HCT116 (cell line): ENCODE data around the gene ASXL2. TPM values are rescaled to one million over a fixed set of nuclear protein-coding genes. Genes with fewer than 3 reads are reported as not detected.

ENCODE experiments used
- ATAC-seq: fragments of 200-7000 bp; cut with Tn5 transposase; 2 replicates; pipeline ENCODE4 v1.9.1; 2020; ENCODE audit warnings: mild to moderate bottlenecking, moderate library complexity
- BruUV-seq: library from RNA; stranded (reverse); fragments of 400-500 nt; replicated peaks from 2 replicates; lab custom pipeline; 2021; lab: Mats Ljungman, UMichigan
- CTCF ChIA-PET: fragments of 300-600 bp; sonication (Branson Sonifier 250); formaldehyde crosslinking; loops from one replicate; lab custom pipeline; 2021; ENCODE audit warnings: antibody characterized with exemption; lab: Charles Lee
- POLR2A ChIA-PET: fragments of 300-600, 350-600 bp; sonication (Branson Sonifier 250); formaldehyde crosslinking; loops from one replicate; lab custom pipeline; 2021; ENCODE audit warnings: antibody characterized with exemption; lab: Charles Lee
- RAD21 ChIA-PET, 2 experiments: fragments of 300-600 bp; sonication (Branson Sonifier 250); formaldehyde crosslinking; loops; one replicate each; lab custom pipeline; 2023; ENCODE audit warnings: low total read pairs in 2 of 2; ENCODE audit not compliant: uncharacterized antibody in 2 of 2, unreplicated experiment in 2 of 2, low non-redundant PET in 1 of 2; lab: Charles Lee
- DNase-seq: peaks from one replicate; pipeline ENCODE4 v3.0.0-alpha.2; 2010; ENCODE audit warnings: low read depth, low spot score
- H2AFZ ChIP-seq: fragments of 200-600 bp; shearing (Covaris generic), sonication (generic); 2 replicates; pipeline ENCODE4 v1.6.1; 2017; ENCODE audit warnings: low read depth, mixed run types, mixed read lengths, antibody characterized with exemption, low read length; ENCODE audit not compliant: poor library complexity, severe bottlenecking
- H3K27ac ChIP-seq: 2 replicates; pipeline ENCODE4 v1.5.1; 2012; ENCODE audit warnings: low read depth, low read length
- H3K27me3 ChIP-seq: fragments of 200-600 bp; sonication (generic); 2 replicates; pipeline ENCODE4 v1.6.1; 2016; ENCODE audit warnings: mixed run types, low read length, mixed read lengths; ENCODE audit not compliant: insufficient read depth
- H3K36me3 ChIP-seq, 2 experiments: fragments of 200-500 bp in 1 of 2; fragments of 200-600 bp in 1 of 2; sonication (Bioruptor generic) in 1 of 2; sonication (generic) in 1 of 2; 2 replicates each; pipeline versions ENCODE4 v1.5.1 to v1.6.1; 2014 to 2016; ENCODE audit warnings: low read length in 2 of 2, inconsistent platforms in 1 of 2, mixed read lengths in 1 of 2, mixed run types in 1 of 2; ENCODE audit not compliant: insufficient read depth in 2 of 2, control insufficient read depth in 1 of 2
- H3K4me1 ChIP-seq, 2 experiments: fragments of 200-600 bp in 1 of 2; sonication (generic) in 1 of 2; 2 replicates each; pipeline versions ENCODE4 v1.5.1 to v1.6.1; 2012 to 2017; ENCODE audit warnings: low read length in 2 of 2, inconsistent platforms in 1 of 2, mild to moderate bottlenecking in 1 of 2, mixed read lengths in 1 of 2, mixed run types in 1 of 2, moderate library complexity in 1 of 2; ENCODE audit not compliant: insufficient read depth in 2 of 2, control insufficient read depth in 1 of 2
- H3K4me2 ChIP-seq: fragments of 200-600 bp; sonication (generic); 2 replicates; pipeline ENCODE4 v1.6.1; 2017; ENCODE audit warnings: mixed run types, low read length, mixed read lengths
- H3K4me3 ChIP-seq, 2 experiments: fragments of 200-600 bp in 1 of 2; sonication (generic) in 1 of 2; replicated peaks in 1 of 2; 2 replicates each; pipeline ENCODE4 v1.5.1; 2011 to 2016; ENCODE audit warnings: low read length in 2 of 2, control low read depth in 1 of 2, low read depth in 1 of 2, mild to moderate bottlenecking in 1 of 2, mixed read lengths in 1 of 2, mixed run types in 1 of 2
- H3K79me2 ChIP-seq: fragments of 200-600 bp; sonication (generic); 2 replicates; pipeline ENCODE4 v1.6.1; 2017; ENCODE audit warnings: mild to moderate bottlenecking, mixed run types, low read length, moderate library complexity, mixed read lengths; ENCODE audit not compliant: insufficient read depth
- H3K9ac ChIP-seq: fragments of 200-600 bp; sonication (generic); 2 replicates; pipeline ENCODE4 v1.6.1; 2016; ENCODE audit warnings: low read length, mixed read lengths
- H3K9me2 ChIP-seq: fragments of 200-600 bp; sonication (generic), shearing (Covaris generic); 2 replicates; pipeline ENCODE4 v1.6.1; 2017; ENCODE audit warnings: mixed run types, mild to moderate bottlenecking, moderate library complexity; ENCODE audit not compliant: insufficient read depth
- H3K9me3 ChIP-seq, 2 experiments: fragments of 200-500 bp in 1 of 2; fragments of 200-600 bp in 1 of 2; sonication (Bioruptor generic) in 1 of 2; sonication (generic) in 1 of 2; 2 replicates each; pipeline ENCODE4 v1.6.1; 2014 to 2017; ENCODE audit warnings: low read length in 2 of 2, mixed read lengths in 2 of 2, inconsistent platforms in 1 of 2, low read depth in 1 of 2, mild to moderate bottlenecking in 1 of 2, mixed run types in 1 of 2, moderate library complexity in 1 of 2; ENCODE audit not compliant: control insufficient read depth in 1 of 2, insufficient read depth in 1 of 2
- H4K20me1 ChIP-seq: fragments of 200-600 bp; sonication (generic), shearing (Covaris generic); 2 replicates; pipeline ENCODE4 v1.6.1; 2017; ENCODE audit warnings: mixed run types, mild to moderate bottlenecking, moderate library complexity; ENCODE audit not compliant: insufficient read depth
- CBX3 ChIP-seq: IDR thresholded peaks from 2 replicates; pipeline ENCODE4 v1.6.1; 2012; ENCODE audit warnings: low read depth
- CEBPB ChIP-seq: IDR thresholded peaks from 2 replicates; pipeline ENCODE4 v1.6.1; 2012; ENCODE audit warnings: low read depth
- EGR1 ChIP-seq: IDR thresholded peaks from 2 replicates; pipeline ENCODE4 v1.6.1; 2012; ENCODE audit warnings: low read depth
- ELF1 ChIP-seq: IDR thresholded peaks from 2 replicates; pipeline ENCODE4 v1.6.1; 2012; ENCODE audit warnings: low read depth, borderline replicate concordance
- EZH2phosphoT487 ChIP-seq: fragments of 200-600 bp; IDR thresholded peaks from 2 replicates; pipeline ENCODE4 v1.6.1; 2018; ENCODE audit warnings: antibody characterized with exemption, borderline replicate concordance
- JUND ChIP-seq: IDR thresholded peaks from 2 replicates; pipeline ENCODE4 v1.6.1; 2012
- POLR2AphosphoS5 ChIP-seq: IDR thresholded peaks from 2 replicates; pipeline ENCODE4 v1.6.1; 2011; ENCODE audit warnings: mild to moderate bottlenecking, low read depth, low read length, moderate library complexity
- SIN3A ChIP-seq: IDR thresholded peaks from 2 replicates; pipeline ENCODE4 v1.6.1; 2012; ENCODE audit warnings: low read depth
- SP1 ChIP-seq: IDR thresholded peaks from 2 replicates; pipeline ENCODE4 v1.6.1; 2012; ENCODE audit warnings: low read depth
- TCF7L2 ChIP-seq: IDR thresholded peaks from 2 replicates; pipeline ENCODE4 v1.7.0; 2011; ENCODE audit warnings: borderline replicate concordance, inconsistent platforms; ENCODE audit not compliant: insufficient read depth, insufficient read length; ENCODE audit errors: extremely low read depth
- YY1 ChIP-seq: IDR thresholded peaks from 2 replicates; pipeline ENCODE4 v1.6.1; 2011; ENCODE audit warnings: low read length, low read depth, moderate library complexity, mild to moderate bottlenecking; ENCODE audit not compliant: insufficient replicate concordance; ENCODE audit errors: extremely low read depth
- ZBTB33 ChIP-seq: IDR thresholded peaks from 2 replicates; pipeline ENCODE4 v1.6.1; 2011; ENCODE audit warnings: mild to moderate bottlenecking, low read length, moderate library complexity; ENCODE audit not compliant: insufficient replicate concordance; ENCODE audit errors: extremely low read depth
- ZNF274 ChIP-seq: fragments of 200-500 bp; sonication (Bioruptor generic); IDR thresholded peaks from 2 replicates; pipeline ENCODE4 v1.6.1; 2014; ENCODE audit warnings: mild to moderate bottlenecking, low read depth, low read length, inconsistent platforms
- intact Hi-C: fragments of 100-400 bp; cut with micrococcal nuclease; formaldehyde crosslinking; loops from 2 replicates; pipeline ENCODE4 v1.10.0; 2022
- total RNA-seq: library from RNA; stranded (reverse); gene quantifications from one replicate; pipeline ENCODE4 v1.2.1, GENCODE V29; 2021; ENCODE audit not compliant: unreplicated experiment
- TF ChIP-seq, protein P1 (sequence below): IDR thresholded peaks from 2 replicates; pipeline ENCODE4 v1.6.1; 2012

ASXL2 gene
- total RNA-seq, 1 experiment from 2014 or later = 29.2 TPM

- H4K20me1 ChIP-seq = no peaks in the 10 kb centered on the region
- no peaks in the 10 kb centered on the region for H3K9me3 ChIP-seq
- no TSS peak for BruUV-seq
- H3K9me2 ChIP-seq = no peaks in the 10 kb centered on the region
- H2AFZ ChIP-seq = no peak overlapping the region
- RAD21 ChIA-PET = no interaction called here
- DNase-seq (no peak), ATAC-seq (no peak)
- POLR2A ChIA-PET = no interaction called here
- no peaks in the 10 kb centered on the region for H3K27me3 ChIP-seq
- CTCF ChIA-PET = no interaction called here
- peaks cover 6 to 12% of the 10 kb centered on the region in 2 experiments; a peak in 2 of 4 replicates for H3K36me3 ChIP-seq
- H3K4me3 ChIP-seq = no peak overlapping the region
- H3K9ac ChIP-seq = no peak overlapping the region
- H3K79me2 ChIP-seq = peaks cover 2% of the 10 kb centered on the region; the same call in 1 of the 2 replicates
- intact Hi-C loops = no loop called here
- TF ChIP-seq ZBTB33 (no peak), POLR2AphosphoS5 (no peak), TCF7L2 (no peak), EZH2phosphoT487 (no peak), CEBPB (no peak), SIN3A (no peak), CBX3 (no peak)
- TF ChIP-seq, protein P1, sequence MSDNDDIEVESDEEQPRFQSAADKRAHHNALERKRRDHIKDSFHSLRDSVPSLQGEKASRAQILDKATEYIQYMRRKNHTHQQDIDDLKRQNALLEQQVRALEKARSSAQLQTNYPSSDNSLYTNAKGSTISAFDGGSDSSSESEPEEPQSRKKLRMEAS = no peak
- no peak overlapping the region for H3K27ac ChIP-seq
- no peak overlapping the region for H3K4me2 ChIP-seq
- H3K4me1 ChIP-seq = no peaks in the 10 kb centered on the region
Observed at GRCh38 chr2:25756536-25756935, 121.8 kb downstream of the ASXL2 start.

GRCh38 chr2:25749676-25750075 lies 128.6 kb downstream of the ASXL2 start:
- no TSS peak for BruUV-seq
- H3K36me3 ChIP-seq = peaks cover 16 to 27% of the 10 kb centered on the region in 2 experiments; a peak in 3 of 4 replicates
- TF ChIP-seq SP1 (no peak), JUND (no peak), CEBPB (no peak), ZBTB33 (no peak), POLR2AphosphoS5 (no peak), ELF1 (no peak), EGR1 (no peak), EZH2phosphoT487 (no peak), YY1 (no peak), ZNF274 (no peak)

More at GRCh38 chr2:25749676-25750075, 128.6 kb downstream of the ASXL2 start:
- ATAC-seq = no peak
- DNase-seq = no peak
- no peaks in the 10 kb centered on the region for H3K9me2 ChIP-seq
- H3K4me2 ChIP-seq = no peak overlapping the region
- H3K4me3 ChIP-seq = no peak overlapping the region
- no peaks in the 10 kb centered on the region for H3K27me3 ChIP-seq
- no peaks in the 10 kb centered on the region for H3K9me3 ChIP-seq
- POLR2A ChIA-PET = no interaction called here
- H3K4me1 ChIP-seq = no peaks in the 10 kb centered on the region
- RAD21 ChIA-PET = no interaction called here
- H3K9ac ChIP-seq = no peak overlapping the region
- H3K27ac ChIP-seq = no peak overlapping the region
- CTCF ChIA-PET = no interaction called here
- H3K79me2 ChIP-seq = no peaks in the 10 kb centered on the region
- intact Hi-C loops = no loop called here
- H4K20me1 ChIP-seq = no peaks in the 10 kb centered on the region
- no peak overlapping the region for H2AFZ ChIP-seq
